GM13976 (cell line): ENCODE measurements around the gene MAPK10.

Experiments used
- DNase-seq: peaks from one replicate; pipeline ENCODE4 v3.0.0; 2012; ENCODE audit warnings: low spot score
- in situ Hi-C: fragments of 300-500 bp; cut with MboI; formaldehyde crosslinking; loops from one replicate; pipeline ENCODE4 v1.12.0; 2022; ENCODE audit warnings: low sequenced_read_pairs, mixed read lengths, inconsistent platforms; ENCODE audit not compliant: unreplicated experiment
- TF ChIP-seq, protein P1 (sequence below): IDR thresholded peaks from 2 replicates; pipeline ENCODE4 v1.5.1; 2012; ENCODE audit warnings: borderline replicate concordance, mild to moderate bottlenecking; ENCODE audit not compliant: insufficient read depth; ENCODE audit errors: extremely low read depth, missing control alignments, control extremely low read depth

MAPK10 gene

GRCh38 chr4:86156531-86156930 lies 203.3 kb downstream of the MAPK10 start:
- in situ Hi-C loops = no loop called here
- DNase-seq = no peak

GRCh38 chr4:86155766-86156165 lies 204.1 kb downstream of the MAPK10 start:
- no peak for DNase-seq
- TF ChIP-seq, protein P1, sequence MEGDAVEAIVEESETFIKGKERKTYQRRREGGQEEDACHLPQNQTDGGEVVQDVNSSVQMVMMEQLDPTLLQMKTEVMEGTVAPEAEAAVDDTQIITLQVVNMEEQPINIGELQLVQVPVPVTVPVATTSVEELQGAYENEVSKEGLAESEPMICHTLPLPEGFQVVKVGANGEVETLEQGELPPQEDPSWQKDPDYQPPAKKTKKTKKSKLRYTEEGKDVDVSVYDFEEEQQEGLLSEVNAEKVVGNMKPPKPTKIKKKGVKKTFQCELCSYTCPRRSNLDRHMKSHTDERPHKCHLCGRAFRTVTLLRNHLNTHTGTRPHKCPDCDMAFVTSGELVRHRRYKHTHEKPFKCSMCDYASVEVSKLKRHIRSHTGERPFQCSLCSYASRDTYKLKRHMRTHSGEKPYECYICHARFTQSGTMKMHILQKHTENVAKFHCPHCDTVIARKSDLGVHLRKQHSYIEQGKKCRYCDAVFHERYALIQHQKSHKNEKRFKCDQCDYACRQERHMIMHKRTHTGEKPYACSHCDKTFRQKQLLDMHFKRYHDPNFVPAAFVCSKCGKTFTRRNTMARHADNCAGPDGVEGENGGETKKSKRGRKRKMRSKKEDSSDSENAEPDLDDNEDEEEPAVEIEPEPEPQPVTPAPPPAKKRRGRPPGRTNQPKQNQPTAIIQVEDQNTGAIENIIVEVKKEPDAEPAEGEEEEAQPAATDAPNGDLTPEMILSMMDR = no peak
- in situ Hi-C loops = no loop called here

More at GRCh38 chr4:86156531-86156930, 203.3 kb downstream of the MAPK10 start:
- TF ChIP-seq, protein P1 = no peak

DNA sequence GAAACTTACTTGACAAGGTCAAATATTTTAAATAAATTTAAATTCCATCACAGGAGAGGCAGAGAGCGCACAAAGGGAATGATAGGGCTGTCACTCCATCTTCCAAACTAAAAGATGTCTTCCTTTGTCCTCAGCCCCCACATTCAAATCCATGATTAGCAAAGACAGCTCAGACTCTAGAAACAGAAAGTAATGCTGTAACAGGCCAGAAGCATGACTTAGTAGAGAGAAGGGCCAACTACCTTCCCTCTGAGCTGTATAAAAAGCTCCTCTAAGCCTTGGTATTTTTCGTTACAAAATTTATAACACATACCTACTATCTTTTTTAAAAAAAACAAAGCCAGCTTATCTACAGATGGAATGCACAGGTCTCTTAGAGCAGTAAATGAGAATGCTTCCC lies 207.4 kb downstream of the MAPK10 start:
- in situ Hi-C loops = no loop called here
- TF ChIP-seq, protein P1 = no peak
- DNase-seq = no peak

GRCh38 chr4:86151196-86151595 lies 208.7 kb downstream of the MAPK10 start:
- DNase-seq = no peak
- in situ Hi-C loops = no loop called here
- TF ChIP-seq, protein P1 = no peak

GRCh38 chr4:86141161-86141560 lies 218.7 kb downstream of the MAPK10 start:
- no peak for DNase-seq
- TF ChIP-seq, protein P1 = no peak
- in situ Hi-C loops = no loop called here

DNA sequence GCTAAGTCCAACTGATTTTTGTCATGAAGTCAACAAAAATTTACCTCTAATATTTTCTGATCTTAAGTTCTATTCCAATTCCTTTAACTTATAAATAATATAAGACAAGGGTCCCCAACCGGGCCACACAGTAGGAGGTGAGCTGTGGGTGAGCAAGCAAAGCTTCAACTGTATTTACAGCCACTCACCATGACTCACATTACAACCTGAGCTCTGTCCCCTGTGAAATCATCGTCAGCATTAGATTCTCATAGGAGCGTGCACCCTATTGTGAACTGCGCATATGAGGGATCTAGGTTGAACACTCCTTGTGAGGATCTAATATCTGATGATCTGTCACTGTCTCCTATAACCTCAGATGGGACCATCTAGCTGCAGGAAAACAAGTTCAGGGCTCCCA lies 227.4 kb downstream of the MAPK10 start:
- no peak for DNase-seq
- in situ Hi-C loops = no loop called here
- TF ChIP-seq, protein P1 = no peak

- in situ Hi-C loops = no loop called here
- no peak for DNase-seq
- TF ChIP-seq, protein P1 = no peak
Measured at GRCh38 chr4:86131456-86131855, 228.4 kb downstream of the MAPK10 start.
